Activated CD8-positive, alpha-beta memory T cell treated with anti-CD3 and anti-CD28 coated beads, Interleukin-2, amount 50 U/mL, for 24 hours (primary cell): ENCODE results near the gene DBN1.
"Not testable (repeated sequence)": the region's sequence is repeated elsewhere in the genome, so short reads cannot be mapped to it uniquely, and the experiment has no call there.

ENCODE experiments used
- DNase-seq: peaks from one replicate; pipeline ENCODE4 v3.0.0-alpha.2; 2020; ENCODE audit errors: extremely low read depth

DBN1 gene

DNA sequence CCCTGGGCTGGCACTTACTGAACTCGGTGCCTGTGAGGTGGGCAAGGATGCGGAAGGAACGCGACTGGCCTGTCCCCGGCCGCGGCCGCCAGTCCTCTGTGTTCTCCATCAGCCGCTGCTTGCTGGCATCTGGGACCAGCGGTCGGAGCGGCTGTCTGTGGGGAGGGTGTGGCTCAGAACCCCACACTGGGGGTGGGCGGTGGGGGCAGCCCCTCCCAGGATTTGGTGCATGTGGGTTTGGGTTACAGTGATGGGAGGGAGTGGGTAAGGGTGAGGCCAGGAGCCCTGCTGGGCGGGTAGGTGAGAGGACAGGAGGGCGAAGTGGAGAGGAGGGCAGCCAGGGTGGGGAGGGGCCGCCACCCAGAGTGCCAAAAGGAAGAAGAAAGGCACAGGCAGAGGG is 17.6 kb upstream of the DBN1 start:
- no peak for DNase-seq

DNA sequence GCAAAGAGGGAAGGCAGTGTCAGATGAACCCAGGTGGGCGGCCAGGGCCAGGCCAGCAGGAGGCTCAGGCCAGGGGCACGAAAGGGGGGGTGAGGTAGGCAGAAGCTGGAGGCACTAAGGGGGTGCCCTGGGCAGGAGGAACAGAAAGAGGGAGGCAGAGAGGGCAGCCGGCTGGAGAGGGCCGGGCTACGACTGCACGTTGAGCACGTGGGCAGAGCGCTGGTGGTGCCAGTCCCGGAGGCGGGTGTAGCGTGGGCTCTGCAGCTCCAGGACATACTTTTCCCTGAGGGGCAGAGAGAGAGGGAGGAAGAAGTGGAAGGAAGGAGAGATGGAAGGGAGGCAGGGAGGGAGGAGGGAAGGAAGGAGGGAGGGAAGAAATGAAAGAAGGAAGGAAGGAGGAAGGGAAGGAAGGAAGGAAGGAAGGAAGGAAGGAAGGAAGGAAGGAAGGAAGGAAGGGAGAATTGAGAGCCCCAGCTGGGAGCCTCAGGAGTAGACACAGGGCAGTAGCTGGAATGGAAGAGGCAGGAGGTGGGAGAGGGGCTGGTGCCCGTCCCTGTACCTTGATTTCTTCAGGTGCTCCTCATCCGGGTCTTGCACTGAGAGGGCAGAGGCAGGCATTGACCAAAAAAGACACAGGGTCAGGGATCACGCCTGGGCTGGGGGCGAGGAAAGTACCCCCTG is 17.0 kb upstream of the DBN1 start:
- DNase-seq: no peak

DNA sequence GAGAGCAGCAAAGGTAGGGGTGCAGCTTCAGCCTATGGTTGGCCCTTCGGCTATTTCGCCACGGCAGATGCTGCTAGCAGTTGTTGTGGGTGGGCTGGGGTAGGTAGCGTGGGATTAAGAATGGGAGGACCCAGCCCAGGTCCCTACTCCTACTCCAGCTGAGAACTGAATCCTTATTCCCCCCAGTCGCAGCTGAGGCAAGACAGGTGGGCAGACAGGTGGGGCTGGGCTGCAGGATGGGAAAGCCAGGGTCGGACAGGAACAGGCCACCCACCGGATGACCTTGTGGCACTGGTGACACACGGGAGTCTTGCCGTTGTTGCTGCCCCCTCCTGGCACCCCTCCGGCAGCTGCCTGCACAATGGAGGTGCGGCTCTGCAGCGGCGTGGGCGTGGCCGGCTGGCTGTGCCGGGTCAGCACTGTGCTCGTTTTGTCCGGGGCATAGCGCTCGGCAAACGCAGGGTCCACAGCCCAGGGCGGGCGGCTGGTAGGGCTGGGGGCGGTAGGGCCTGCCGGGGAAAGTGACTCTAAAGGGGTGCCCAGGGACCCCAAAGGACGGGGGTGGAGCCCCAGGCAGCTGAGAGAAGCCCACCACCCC is 15.8 kb upstream of the DBN1 start:
- no peak for DNase-seq

DNA sequence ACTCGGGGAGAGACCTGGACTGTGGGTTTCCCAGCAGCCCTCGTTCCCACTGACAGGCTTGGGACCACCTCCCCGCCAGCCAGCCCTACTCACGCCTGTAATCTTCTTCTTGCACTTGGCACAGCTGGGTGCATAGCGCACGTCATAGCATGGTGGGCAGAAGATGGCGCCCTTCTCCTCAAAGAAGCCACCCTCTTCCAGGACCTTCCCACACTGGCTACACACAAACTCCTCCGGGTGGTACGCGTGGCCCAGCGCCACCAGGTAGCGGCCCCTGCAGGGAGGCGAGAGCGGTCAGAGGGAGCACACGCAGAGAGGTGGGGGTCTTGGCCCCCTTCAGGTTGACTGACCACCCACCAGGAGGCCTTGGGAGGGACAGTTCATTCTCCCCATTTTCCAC is 14.5 kb upstream of the DBN1 start:
- DNase-seq: no peak

DNA sequence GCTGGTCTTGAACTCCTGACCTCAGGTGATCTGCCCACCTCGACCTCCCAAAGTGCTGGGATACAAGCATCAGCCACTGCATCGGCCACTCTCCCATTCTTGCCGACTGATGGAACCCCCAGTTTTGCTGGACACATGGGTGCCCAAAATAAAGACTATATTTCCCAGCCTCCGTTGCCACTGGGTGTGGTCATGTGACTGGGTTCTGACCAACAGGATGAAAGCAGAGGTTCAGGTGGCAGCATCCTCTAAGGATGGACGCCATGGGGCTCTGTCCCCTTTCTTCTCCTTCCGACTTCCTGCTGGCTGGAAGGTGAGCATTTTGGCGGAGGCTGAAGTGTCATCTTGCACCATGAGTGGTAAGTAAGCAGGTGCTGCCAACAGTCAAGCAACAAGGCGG is 13.7 kb upstream of the DBN1 start:
- DNase-seq: no peak

DNA sequence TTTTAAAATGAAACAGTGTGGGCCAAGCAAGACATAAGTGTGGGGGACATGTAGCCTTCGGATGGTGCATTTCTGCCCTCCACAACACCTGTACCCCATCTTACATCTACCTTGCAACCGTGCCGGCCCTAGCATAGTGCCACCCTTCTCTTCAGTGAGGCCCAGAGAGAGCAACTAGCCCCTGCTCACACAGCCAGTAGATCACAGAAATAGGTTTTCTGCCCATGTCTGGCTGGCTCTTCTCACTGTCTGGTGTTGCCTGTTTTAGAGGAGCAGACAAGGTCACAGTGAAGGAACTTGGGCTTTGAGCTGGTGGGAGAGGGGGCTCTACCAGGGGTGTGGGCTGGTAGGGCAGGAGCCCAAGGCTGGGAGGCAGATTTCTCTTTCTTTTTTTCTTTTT is 12.8 kb upstream of the DBN1 start:
- DNase-seq: no peak

DNA sequence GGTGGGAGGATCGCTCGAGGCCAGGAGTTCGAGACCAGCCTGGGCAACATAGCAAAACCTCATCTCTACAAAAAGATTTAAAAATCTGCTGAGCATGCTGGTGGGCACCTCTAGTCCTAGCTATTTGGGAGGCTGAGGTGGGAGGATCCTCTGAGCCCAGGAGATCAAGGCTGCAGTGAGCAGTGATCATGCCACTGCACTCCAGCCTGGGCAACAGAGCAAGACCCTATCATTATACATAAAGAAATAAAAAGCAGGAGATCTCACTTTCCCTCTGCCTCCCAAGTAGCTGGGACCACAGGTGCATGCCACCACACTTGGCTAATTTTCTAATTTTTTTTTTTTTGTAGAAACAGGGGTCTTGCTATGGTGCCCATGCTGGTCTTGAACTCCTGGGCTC is 12.3 kb upstream of the DBN1 start:
- not testable (repeated sequence) for DNase-seq

DNA sequence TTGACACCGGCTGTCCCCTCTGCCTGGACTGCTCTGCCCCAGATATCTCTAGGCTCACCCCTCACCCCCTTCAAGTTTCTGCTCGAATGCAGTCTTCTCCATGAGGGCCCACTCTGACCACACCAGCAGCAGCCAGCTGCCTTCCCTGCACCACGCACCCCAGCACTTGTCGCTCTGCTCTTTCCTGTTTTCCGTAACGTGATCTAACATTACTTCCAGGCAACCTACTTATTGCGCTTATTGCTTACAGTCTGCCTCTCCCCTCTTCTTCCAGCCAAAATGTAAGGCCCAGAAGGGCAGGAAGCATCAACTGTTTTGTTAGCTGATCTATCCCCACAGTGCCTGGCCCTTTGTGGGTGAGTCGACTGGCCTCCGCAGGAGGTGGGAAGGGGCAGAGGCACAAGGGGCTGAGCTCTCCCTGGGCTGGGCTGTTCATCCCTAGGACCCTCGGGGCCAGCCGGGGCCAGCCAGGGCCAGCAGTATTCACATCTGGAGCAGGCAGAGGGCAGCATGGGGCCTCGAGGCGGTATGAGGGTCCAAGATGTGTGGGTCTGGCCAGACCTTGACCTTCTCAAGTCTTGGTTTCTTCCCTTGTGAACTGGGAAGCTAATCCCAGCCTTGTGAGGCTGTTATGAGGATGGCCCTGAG is 11.6 kb upstream of the DBN1 start:
- no peak for DNase-seq

DNA sequence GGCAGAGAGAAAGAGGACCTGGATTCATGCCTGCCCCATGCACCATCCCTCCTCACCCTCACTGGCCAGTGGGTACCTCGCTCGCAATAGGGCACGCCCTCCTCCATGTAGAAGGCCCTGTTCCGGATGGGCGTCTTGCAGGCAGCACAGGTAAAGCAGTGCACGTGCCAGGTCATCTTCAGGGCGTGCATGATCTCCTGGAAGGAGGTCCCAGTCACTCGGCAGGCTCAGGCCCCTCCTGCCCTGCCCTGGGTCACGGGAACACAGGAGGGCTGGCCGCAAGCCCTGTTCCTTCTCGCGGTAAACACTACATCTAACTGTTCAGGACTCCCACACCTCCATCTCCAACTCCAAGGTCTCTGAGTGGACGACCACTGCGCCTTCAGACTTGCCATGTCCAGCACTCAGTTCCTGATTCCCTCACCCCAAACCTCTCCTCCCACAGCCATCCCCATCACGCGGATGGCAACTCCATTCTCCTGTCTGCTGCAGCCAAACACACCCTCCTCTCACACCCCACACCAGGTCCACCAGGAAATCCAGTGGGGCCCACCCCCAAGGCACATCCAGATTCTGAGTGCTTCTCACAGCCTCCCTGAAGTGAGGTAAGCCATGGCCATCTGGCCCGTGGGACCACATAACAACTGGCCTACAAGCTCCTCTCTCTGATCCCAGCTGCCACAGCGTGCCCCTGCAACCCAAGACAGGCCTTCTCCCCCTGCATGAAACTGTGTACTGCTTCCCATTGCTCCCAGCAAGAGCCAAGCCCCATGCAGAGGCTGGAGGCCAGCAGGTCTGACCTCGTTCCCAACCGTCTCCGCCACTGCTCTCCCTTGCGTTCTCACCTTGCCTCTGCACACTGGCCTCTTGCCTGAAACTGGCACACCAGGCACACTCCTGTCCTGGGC is 10.8 kb upstream of the DBN1 start:
- no peak for DNase-seq

DNA sequence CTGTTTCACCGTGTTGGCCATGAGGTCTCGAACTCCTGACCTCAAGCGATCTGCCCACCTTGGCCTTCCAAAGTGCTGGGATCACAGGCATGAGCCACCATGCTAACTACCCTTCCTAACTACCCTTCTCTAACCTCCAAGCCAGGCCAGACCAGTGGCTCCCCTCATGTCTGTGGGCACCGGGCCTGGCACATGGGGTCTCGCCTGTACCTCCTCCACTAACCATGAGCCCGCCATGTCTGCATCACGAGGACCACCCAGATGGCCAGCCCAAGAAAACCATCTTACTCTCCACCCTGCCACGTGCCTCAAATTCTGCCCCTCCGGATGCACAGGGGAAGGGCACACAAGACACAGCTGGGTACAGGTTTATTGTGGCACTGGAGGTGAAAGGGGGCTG is 9.6 kb upstream of the DBN1 start:
- DNase-seq: no peak

DNA sequence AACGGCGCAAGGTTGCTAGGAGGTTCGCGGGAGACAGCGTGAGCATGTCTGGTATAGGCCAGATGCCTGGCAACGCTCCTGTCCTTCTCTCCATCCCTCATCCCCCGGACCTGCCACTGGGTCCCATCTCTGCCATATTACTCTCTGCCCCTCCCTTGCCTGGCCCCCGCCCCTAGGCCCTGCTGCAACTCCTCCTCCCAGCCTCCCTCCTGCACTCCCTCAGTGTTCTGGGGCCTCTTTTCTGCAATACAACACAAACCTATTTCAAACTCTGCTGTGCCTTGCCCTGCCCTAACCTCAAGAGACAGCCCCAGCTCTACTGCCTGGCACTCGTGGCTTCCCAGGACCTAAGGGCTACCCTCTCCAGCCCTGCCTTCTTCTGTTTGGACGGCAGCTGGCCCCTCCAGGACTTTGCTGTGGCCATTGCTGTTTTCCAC is 8.9 kb upstream of the DBN1 start:
- DNase-seq: no peak

DNA sequence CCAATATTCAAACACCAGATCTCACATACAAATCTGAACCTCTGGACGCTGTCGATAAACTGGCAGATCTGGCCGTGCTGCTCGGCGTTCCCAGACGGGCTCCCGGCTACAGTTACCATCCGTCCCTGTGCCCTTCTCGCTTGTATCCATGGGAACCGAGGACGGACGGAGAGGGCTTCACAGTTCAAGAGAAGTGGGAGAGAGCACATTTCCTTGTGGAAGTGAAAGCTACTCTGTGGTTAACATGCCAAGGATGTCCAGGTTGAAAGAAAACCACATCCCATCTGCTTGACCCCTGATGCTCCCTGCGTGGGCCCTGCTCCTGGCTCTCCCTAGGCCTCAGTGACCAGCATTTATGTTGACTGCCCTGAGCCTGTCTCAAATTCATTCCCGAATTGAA is 6.3 kb upstream of the DBN1 start:
- DNase-seq: no peak

DNA sequence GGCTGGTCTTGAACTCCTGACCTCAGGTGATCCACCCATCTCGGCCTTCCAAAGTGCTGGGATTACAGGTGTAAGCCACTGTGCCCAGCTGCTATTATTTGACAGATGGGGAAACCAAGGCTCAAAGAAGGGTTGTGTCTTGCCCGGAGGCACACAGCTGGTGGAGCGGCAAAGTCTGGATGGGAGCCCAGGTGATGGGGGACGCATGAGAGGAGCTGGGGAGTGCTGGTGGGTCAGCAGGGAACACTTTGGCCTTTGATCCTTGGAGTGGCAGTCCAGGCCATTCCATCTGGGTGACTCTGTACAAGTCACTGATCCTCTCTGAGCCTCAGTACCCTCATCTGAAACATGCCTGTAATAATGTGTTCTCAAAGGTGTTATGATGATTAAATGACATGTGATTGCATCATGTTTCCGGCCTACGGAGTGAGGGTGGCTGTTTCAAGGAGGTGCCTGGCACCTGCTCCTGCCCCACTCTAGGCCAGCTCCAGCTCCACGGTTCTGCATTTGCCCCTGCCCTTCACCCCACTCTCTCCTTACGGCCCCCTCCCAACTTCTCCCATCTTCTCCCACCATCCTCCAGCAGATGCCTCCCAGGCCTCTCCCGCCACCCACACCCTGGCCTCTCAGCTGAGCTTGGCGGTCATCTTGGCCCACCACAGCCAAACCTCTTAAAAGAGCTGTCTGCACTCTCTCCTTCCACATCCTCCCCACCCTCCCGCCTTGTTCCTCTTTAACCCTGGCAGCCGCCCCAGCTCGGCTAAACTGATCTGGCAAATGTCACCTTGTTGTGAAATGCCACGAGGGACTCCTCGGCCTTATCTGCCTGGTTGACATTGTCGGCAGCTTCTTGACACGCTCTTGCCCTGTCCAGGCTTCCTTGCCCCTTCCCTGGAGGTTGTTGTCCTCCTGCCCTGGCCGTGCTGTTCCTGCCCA is 5.5 kb upstream of the DBN1 start:
- no peak for DNase-seq

DNA sequence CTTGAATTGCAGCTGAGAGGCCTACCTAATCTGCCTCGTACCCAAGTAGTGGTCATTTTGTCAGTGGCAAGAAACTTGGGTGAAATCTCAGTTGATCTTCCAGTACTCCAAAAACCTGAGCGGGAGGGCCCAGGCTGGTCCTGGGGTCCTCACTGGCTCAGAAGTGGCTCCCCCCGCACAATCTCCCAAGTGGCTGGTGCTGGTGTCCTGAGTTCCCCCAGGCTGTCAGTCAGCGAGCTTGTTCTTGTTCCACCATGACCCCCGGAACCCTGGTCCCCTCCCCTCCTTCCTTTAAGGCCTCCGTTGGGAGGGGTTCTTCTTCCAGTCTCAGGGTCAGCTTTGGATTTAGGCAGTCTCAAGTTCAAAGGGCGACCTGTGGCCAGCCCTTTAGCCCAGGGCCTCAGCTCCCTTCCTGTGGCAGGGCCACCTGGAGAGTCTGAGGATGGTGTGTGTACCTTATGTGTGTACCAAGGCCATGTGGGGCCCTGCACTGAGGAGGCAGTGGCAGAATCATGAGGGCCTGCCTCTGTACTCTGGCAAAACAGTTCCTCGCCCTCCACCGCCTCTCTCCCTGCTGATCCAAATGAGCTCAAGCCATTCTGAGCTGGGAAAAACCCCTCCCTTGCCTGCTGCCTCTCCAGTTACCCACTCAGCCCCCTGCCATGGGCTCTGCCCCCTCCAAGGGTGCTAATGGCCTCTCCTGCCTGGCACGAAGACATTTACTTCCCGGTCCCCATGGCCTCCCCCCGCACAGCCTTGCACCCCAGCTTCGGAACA is 4.5 kb upstream of the DBN1 start:
- no peak for DNase-seq

DNA sequence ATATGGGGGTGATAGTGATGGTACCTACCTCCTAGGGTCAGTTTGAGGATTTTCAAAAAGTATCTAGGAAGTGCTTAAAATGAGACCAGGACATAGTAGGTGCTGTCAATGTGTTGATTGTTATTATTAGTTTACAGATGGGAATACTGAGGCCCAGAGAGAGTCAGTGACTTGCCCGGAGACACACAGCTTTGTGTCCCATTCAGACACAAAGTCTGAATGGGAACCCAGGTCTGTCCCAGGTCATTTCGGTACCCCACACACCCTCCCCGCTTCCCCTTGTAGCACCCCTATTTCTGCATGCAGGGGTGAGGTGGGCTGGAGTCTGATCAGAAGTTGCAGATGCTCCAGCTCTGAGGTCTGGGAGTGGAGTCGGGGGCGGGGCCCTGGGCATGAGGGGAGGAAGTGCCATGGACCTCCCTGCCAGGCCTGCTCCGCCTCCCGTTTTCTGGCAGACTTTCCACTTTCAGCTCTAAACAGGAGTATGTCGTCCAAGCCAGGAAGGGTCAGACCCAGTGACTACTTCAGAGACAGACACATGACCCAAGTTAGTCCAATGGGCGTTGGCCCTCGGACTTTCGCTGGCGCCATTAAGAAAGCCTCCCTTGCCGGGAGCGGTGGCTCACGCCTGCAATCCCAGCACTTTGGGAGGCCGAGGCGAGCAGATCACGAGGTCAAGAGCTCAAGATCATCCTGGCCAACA is 3.2 kb upstream of the DBN1 start:
- no peak for DNase-seq

DNA sequence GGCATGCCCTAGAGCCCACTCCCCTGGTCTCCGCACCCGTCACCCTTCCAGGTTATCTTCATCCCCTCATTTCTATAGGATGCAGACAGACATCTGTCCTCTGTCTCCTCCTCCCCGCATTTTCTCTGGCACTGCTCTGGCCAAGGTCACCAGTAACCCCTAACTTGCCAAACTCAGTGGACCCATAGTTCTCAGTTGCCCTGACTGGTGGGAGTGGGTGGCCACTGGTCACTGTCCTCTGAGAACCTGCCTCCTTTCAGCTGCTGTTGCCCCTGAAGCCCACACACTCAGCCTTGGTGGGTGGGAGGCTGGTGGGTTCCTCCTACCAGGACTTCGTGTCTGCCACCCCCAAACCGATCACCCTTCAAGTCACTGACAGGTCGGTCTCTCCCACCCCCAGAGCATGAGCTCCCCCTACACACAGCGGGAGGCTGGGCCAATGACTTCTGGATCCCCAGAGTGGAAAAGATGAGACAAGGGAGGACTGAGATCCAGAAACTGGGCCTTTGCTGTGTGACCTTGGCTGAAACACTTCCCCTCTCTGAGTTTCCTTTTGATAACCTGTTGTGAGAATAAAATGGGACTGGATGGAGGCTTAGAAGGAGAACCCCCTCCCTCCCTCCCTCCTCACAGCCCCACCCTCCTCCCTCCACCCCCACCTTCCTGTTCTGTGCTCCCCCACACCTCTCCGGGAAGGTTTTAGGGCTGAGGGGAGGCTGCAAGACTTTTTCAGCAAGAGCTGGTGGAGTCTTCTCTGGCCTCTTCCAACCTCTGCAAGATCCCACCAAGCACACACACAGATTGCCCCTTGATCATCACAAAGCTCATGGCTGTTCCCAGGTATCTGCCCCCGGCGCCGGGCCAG is 2.4 kb upstream of the DBN1 start:
- DNase-seq: no peak

DNA sequence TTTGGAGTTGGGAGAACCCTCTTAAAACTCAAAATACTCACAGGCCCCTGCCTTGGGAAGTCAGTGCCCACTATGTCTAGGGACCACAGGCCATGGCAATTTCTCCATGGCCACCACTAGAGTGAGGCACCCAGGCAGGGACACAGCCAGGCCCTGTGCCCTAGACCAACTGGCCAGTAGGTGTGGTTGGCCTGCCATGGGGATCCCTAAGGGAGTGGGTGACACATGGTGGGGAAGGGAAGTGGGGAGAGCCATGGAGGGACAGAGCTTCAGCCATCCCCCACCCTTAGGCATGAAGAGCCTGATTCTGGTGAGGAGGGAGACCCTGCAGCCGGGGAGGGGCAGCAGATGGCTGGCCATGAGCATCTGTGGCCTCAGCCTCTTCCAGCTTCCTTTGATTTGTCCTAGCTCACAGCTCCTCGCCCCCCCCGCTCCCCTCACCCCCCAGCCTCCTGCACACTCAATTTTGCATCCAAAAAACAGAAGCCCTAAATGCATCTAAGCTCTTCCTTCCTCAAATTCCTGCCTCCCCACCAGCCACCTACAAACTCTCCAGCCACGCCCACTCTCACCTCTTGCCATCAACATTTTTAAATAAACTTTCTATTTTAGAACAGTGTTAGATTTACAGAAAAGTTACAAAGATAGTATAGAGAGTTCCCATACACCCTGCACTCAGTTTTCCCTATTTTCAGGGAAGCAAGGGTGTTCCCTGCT is 1.6 kb upstream of the DBN1 start:
- no peak for DNase-seq

DNA sequence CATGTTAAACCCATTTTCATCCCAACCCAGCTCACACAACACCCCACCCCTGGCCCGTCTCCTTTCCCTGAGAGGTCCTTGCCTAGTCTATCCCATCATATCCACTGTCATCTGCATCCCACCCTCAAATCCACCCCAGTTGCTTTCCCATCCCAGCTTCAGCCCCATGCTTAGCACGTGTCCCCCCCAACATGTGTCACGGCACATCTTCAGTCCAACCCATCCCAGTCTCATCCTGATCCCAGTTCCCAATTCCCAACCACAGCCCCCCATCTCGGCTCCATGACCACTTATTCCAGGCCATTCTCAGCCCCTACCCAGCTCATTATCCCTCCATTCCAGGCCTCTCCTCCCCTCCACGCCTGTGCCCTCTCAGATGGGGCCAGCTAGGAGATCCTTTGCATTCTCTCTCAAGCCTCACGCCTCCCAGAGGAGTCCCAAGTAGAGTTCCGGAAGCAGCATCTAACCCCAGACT is 605 bp upstream of the DBN1 start:
- DNase-seq: no peak
